ENCODE data around the gene CHD2.

CHD2 gene

GRCh38 chr15:92932946-92933649, 33.0 kb downstream of the CHD2 start:
- no peak for DNase-seq

- DNase-seq = no peak
These were observed 33.7 kb downstream of the CHD2 start for GRCh38 chr15:92933831-92934230.

GRCh38 chr15:92934716-92935115, 34.6 kb downstream of the CHD2 start:
- DNase-seq = no peak

- no peak for DNase-seq
These were observed 36.0 kb downstream of the CHD2 start for GRCh38 chr15:92936138-92936537.

- no peak for DNase-seq
These were observed 36.6 kb downstream of the CHD2 start for GRCh38 chr15:92936693-92937092.

- DNase-seq = no peak
These were observed 37.8 kb downstream of the CHD2 start for GRCh38 chr15:92937901-92938300.

- DNase-seq = no peak
These were observed 38.3 kb downstream of the CHD2 start for GRCh38 chr15:92938387-92938786.

GRCh38 chr15:92941668-92942067, 41.5 kb downstream of the CHD2 start:
- DNase-seq = no peak

- no peak for DNase-seq
These were observed 42.6 kb downstream of the CHD2 start for GRCh38 chr15:92942706-92943105.

- no peak for DNase-seq
These were observed 43.5 kb downstream of the CHD2 start for GRCh38 chr15:92943581-92943980.

- DNase-seq = no peak
These were observed 44.9 kb downstream of the CHD2 start for GRCh38 chr15:92944946-92945521.

GRCh38 chr15:92947071-92947730, 47.1 kb downstream of the CHD2 start:
- no peak for DNase-seq

- DNase-seq = peak in 1 of 3 experiments; percentile 47
These were observed 49.6 kb downstream of the CHD2 start for GRCh38 chr15:92949604-92950249.

GRCh38 chr15:92951800-92952457, 51.8 kb downstream of the CHD2 start:
- no peak for DNase-seq

- no peak for DNase-seq
These were observed 52.3 kb downstream of the CHD2 start for GRCh38 chr15:92952458-92952850.

- DNase-seq = no peak
These were observed 53.4 kb downstream of the CHD2 start for GRCh38 chr15:92953566-92953965.

- DNase-seq = no peak
These were observed 53.9 kb downstream of the CHD2 start for GRCh38 chr15:92954002-92954401.

GRCh38 chr15:92954578-92954977, 54.5 kb downstream of the CHD2 start:
- DNase-seq = peak in 1 of 3 experiments; percentile 9

GRCh38 chr15:92955706-92956105, 55.6 kb downstream of the CHD2 start:
- no peak for DNase-seq

- DNase-seq = no peak
These were observed 58.0 kb downstream of the CHD2 start for GRCh38 chr15:92958105-92958504.

- DNase-seq = no peak
These were observed 59.1 kb downstream of the CHD2 start for GRCh38 chr15:92959219-92959618.

- no peak for DNase-seq
These were observed 61.0 kb downstream of the CHD2 start for GRCh38 chr15:92960996-92961681.

GRCh38 chr15:92962914-92963313, 62.8 kb downstream of the CHD2 start:
- no peak for DNase-seq

All from NCI-H1417 (cell line).